Esophagus squamous epithelium (tissue), 4 donors: ENCODE results near the gene DDB1.

Experiments
- POLR2A ChIP-seq, 4 donors: fragments of 450-650 bp; IDR thresholded peaks; one replicate each; pipeline ENCODE4 v1.6.1; 2017; ENCODE audit warnings: antibody characterized with exemption in 4 of 4, mild to moderate bottlenecking in 4 of 4, moderate library complexity in 3 of 4
- TF ChIP-seq, protein P1 (sequence below), 6 experiments: fragments of 450-650 bp in 4 of 6; fragments of 200-600 bp in 2 of 6; sonication (generic) in 2 of 6; IDR thresholded peaks; one replicate each; pipeline ENCODE4 v1.5.1; 2016 to 2019; ENCODE audit warnings: antibody characterized with exemption in 6 of 6, mild to moderate bottlenecking in 4 of 6, moderate library complexity in 4 of 6

DNA sequence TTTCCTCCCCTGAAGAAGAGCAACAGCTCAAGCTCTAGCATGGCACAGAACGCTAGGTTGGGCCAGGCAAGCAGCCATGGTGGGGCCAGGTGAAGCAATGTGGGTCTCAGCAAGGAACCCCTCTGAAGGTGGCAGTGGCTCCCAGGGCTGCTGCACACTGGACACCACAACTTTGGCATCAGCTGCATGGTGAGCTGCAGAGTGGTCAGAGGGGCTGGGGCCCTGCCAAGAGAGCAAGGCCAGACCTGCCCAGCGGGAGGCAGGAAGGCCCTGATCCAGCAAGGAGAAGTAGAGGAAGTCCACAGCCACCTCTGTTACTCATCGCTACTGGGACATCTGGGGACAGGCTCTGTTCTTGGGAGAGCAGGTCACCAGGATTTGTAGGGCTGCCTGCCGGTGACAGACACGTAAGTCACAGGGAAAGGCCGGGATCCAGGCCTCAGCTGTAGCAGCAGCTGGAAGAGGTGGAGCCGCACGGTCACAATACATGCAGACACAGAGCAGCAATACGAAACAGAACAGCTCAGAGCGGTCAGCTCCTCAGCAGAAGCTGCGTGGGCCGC is 16.4 kb upstream of the DDB1 start:
- TF ChIP-seq, protein P1, sequence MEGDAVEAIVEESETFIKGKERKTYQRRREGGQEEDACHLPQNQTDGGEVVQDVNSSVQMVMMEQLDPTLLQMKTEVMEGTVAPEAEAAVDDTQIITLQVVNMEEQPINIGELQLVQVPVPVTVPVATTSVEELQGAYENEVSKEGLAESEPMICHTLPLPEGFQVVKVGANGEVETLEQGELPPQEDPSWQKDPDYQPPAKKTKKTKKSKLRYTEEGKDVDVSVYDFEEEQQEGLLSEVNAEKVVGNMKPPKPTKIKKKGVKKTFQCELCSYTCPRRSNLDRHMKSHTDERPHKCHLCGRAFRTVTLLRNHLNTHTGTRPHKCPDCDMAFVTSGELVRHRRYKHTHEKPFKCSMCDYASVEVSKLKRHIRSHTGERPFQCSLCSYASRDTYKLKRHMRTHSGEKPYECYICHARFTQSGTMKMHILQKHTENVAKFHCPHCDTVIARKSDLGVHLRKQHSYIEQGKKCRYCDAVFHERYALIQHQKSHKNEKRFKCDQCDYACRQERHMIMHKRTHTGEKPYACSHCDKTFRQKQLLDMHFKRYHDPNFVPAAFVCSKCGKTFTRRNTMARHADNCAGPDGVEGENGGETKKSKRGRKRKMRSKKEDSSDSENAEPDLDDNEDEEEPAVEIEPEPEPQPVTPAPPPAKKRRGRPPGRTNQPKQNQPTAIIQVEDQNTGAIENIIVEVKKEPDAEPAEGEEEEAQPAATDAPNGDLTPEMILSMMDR (IDR thresholded peaks at IDR 0.05), result no peak
- TF ChIP-seq POLR2A (IDR thresholded peaks at IDR 0.05), result no peak
